Measurements from ENCODE around the gene BUD31. TPM values are rescaled to one million over a fixed set of nuclear protein-coding genes. Genes with fewer than 3 reads are reported as not detected.

BUD31 gene
- total RNA-seq, result 43.3 TPM

GRCh38 chr7:99408379-99409191 is at the start of gene BUD31, which contains the start of gene PDAP1:
TSS of gene BUD31 (plus strand) at chr7:99408969. CDS start at chr7:99411093, 2,124 bp downstream.
TSS of gene PDAP1 (minus strand) at chr7:99408597. CDS start at chr7:99408548, 49 bp downstream.

DNA sequence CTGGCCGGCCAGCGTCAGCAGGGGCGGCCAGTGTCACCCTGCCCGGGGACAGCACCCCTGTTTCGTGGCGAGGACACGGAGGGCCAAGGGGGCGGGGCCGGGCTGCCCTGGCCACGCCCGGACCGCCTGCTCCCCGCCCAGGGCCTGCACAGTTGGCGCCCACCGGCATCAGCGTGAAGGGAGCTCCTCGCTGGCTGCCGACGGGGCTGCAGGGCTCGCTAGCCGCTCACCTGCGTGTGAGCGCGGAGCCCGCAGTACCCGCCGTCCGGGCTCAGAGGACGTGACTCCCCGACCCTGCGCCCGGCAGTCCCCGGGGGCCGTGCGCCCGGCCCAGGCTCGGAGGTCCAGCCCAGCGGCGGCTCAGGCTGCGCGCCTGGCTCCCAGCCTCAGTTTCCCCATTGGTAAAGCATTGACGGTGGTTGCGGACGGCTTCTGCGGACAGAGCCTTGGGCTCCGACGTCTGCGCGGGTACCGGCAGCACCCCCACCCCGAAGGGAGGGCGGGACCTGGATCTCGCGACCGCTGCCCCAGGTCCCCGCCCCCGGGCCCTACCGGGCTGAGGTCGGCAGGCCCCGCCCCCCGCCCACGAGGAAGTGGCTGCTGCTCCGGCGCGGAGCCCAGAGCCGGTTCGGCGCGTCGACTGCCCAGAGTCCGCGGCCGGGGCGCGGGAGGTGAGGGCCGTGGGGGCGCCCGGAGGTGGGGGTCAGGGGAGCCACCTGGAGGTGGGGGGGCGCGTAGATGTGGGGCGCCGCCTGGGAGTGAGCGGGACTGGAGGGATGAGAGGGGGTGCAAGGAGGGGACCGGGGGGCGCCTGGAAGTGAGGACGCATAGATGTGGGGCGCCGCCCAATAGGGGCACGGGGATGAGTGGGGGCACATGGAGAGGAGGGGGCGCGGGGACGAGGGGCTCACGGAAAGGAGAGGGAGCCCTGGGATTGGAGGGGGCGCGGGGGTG is 34.4 kb upstream of the BUD31 start, which contains the start of gene ARPC1B:
ARPC1B (plus strand) TSS at position 620 of the 954 bp plus-strand sequence. CDS start 10,985 bp downstream, outside the sequence.

GRCh38 chr7:99438573-99439480 is 30.1 kb downstream of the BUD31 start, which contains the start of the genes CPSF4 and PTCD1:
TSS of gene CPSF4 (plus strand) at chr7:99438943. CDS start at chr7:99439083, 140 bp downstream.
TSS of gene PTCD1 (minus strand) at chr7:99438798. CDS start at chr7:99435242, 3,556 bp downstream.

Other genes starting within 250 kb of the BUD31 start
- not detected for gene KPNA7, start 200.9 kb upstream of the BUD31 start, total RNA-seq
- not detected for gene MYH16, start 136.1 kb upstream of the BUD31 start, total RNA-seq
- 74.1 TPM for gene ARPC1A, start 83.1 kb upstream of the BUD31 start, total RNA-seq
- 41.9 TPM for gene ARPC1B, start 34.2 kb upstream of the BUD31 start, total RNA-seq
- 58.3 TPM for gene PDAP1, start 372 bp upstream of the BUD31 start, total RNA-seq
- 8.8 TPM for gene PTCD1, start 29.8 kb downstream of the BUD31 start, total RNA-seq
- gene CPSF4, start 30.0 kb downstream of the BUD31 start, total RNA-seq, result 26.4 TPM
- gene ATP5MF, start 57.2 kb downstream of the BUD31 start, total RNA-seq, result 513 TPM
- gene ZNF789, start 63.9 kb downstream of the BUD31 start, total RNA-seq, result 32.5 TPM
- gene ZNF394, start 91.3 kb downstream of the BUD31 start, total RNA-seq, result 35.1 TPM
- gene ZKSCAN5, start 95.7 kb downstream of the BUD31 start, total RNA-seq, result 19.4 TPM
- gene FAM200A, start 143.1 kb downstream of the BUD31 start, total RNA-seq, result 21.8 TPM
- 113 TPM for gene ZNF655, start 149.7 kb downstream of the BUD31 start, total RNA-seq
- not detected for gene TMEM225B, start 189.3 kb downstream of the BUD31 start, total RNA-seq
- 29.7 TPM for gene ZSCAN25, start 208.0 kb downstream of the BUD31 start, total RNA-seq

Measured in camera-type eye (tissue), 1 donor.